Breast epithelium (tissue), 4 donors: ENCODE results near the gene NIPAL3. TPM values are rescaled to one million over a fixed set of nuclear protein-coding genes. Genes with fewer than 3 reads are reported as not detected.

Source experiments
- DNase-seq, 2 donors: peaks; one replicate each; pipeline ENCODE4 v3.0.0-alpha.2; 2019; ENCODE audit warnings: low spot score in 2 of 2
- H3K27ac ChIP-seq, 2 donors: fragments of 200-600 bp; sonication (generic) in 1 of 2; one replicate each; pipeline ENCODE4 v1.5.1; 2016 to 2019; ENCODE audit warnings: mild to moderate bottlenecking in 1 of 2
- H3K27me3 ChIP-seq, 2 donors: fragments of 200-600 bp; sonication (generic) in 1 of 2; one replicate each; pipeline versions ENCODE4 v1.5.1 to v1.6.0; 2017 to 2019; ENCODE audit warnings: control low read depth in 1 of 2, mild to moderate bottlenecking in 1 of 2
- H3K36me3 ChIP-seq: fragments of 200-600 bp; one replicate; pipeline ENCODE4 v1.5.1; 2019
- H3K4me1 ChIP-seq, 2 donors: fragments of 200-600 bp; sonication (generic); one replicate each; pipeline ENCODE4 v1.5.1; 2016 to 2019; ENCODE audit warnings: control low read depth in 1 of 2
- H3K4me3 ChIP-seq, 3 donors: fragments of 200-600 bp; sonication (generic); 1 replicate in 2 of 3; 2 replicates in 1 of 3; pipeline ENCODE4 v1.5.1; 2016 to 2019; ENCODE audit warnings: mild to moderate bottlenecking in 3 of 3, moderate library complexity in 2 of 3
- H3K9me3 ChIP-seq, 2 donors: fragments of 200-600 bp; sonication (generic) in 1 of 2; one replicate each; pipeline ENCODE4 v1.5.1; 2016 to 2019; ENCODE audit warnings: control low read depth in 1 of 2
- CTCF ChIP-seq, 3 donors: fragments of 450-650 bp; IDR thresholded peaks; one replicate each; pipeline ENCODE4 v1.5.1; 2016 to 2017; ENCODE audit warnings: antibody characterized with exemption in 3 of 3, mild to moderate bottlenecking in 3 of 3, moderate library complexity in 3 of 3
- POLR2A ChIP-seq: fragments of 450-650 bp; IDR thresholded peaks from one replicate; pipeline ENCODE4 v1.6.1; 2016; ENCODE audit warnings: antibody characterized with exemption, mild to moderate bottlenecking, moderate library complexity
- POLR2AphosphoS5 ChIP-seq, 3 donors: sonication (generic); formaldehyde crosslinking; IDR thresholded peaks; one replicate each; pipeline ENCODE4 v1.6.1; 2017; ENCODE audit warnings: antibody characterized with exemption in 3 of 3
- intact Hi-C: fragments of 100-400 bp; cut with DNase I; formaldehyde crosslinking; loops from one replicate; pipeline ENCODE4 v1.15.1; 2023; ENCODE audit warnings: low total_unique reads
- total RNA-seq, 3 donors: library from RNA; depleted of rRNA; stranded (reverse); fragments of >200 nt; gene quantifications; one replicate each; pipeline ENCODE4 v1.1.0, GENCODE V29; 2016

NIPAL3 gene
- total RNA-seq, 3 donors from 2014 or later = 13.4 to 67.6 (median 28.5) TPM

- H3K9me3 ChIP-seq = no peaks in the 10 kb centered on the region
- no peak overlapping the region for H3K27ac ChIP-seq
- intact Hi-C loops = no loop called here
- H3K4me1 ChIP-seq = no peaks in the 10 kb centered on the region
- H3K27me3 ChIP-seq = no peaks in the 10 kb centered on the region
- TF ChIP-seq CTCF (IDR thresholded peaks at IDR 0.05) = no peak
- no peak for TF ChIP-seq POLR2A
- TF ChIP-seq POLR2AphosphoS5 (IDR thresholded peaks at IDR 0.05) = no peak
- DNase-seq = no peak
- no peaks in the 10 kb centered on the region for H3K36me3 ChIP-seq
- no peak overlapping the region for H3K4me3 ChIP-seq
Observed at GRCh38 chr1:24393892-24394291, 21.7 kb upstream of the NIPAL3 start.

GRCh38 chr1:24400065-24400464, 15.5 kb upstream of the NIPAL3 start:
- TF ChIP-seq CTCF (IDR thresholded peaks at IDR 0.05) (no peak), POLR2A (no peak), POLR2AphosphoS5 (IDR thresholded peaks at IDR 0.05) (no peak)
- no peaks in the 10 kb centered on the region for H3K9me3 ChIP-seq
- no peaks in the 10 kb centered on the region for H3K36me3 ChIP-seq
- no peak overlapping the region for H3K4me3 ChIP-seq
- no peak overlapping the region for H3K27ac ChIP-seq
- intact Hi-C loops = loop anchor here (5.0 kb wide), 1 partner anchor 1362 kb away; no protein-coding TSS in a partner anchor
- H3K4me1 ChIP-seq = no peaks in the 10 kb centered on the region
- no peaks in the 10 kb centered on the region for H3K27me3 ChIP-seq
- no peak for DNase-seq

- H3K4me3 ChIP-seq = no peak overlapping the region
- H3K4me1 ChIP-seq = no peaks in the 10 kb centered on the region
- no peaks in the 10 kb centered on the region for H3K27me3 ChIP-seq
- H3K27ac ChIP-seq = no peak overlapping the region
- intact Hi-C loops = loop anchor here (5.0 kb wide), 1 partner anchor 1358 kb away; no protein-coding TSS in a partner anchor
- no peak for DNase-seq
- no peaks in the 10 kb centered on the region for H3K9me3 ChIP-seq
- no peaks in the 10 kb centered on the region for H3K36me3 ChIP-seq
- TF ChIP-seq CTCF (IDR thresholded peaks at IDR 0.05) (no peak), POLR2AphosphoS5 (IDR thresholded peaks at IDR 0.05) (no peak), POLR2A (no peak)
Observed at GRCh38 chr1:24403806-24404205, 11.8 kb upstream of the NIPAL3 start.

GRCh38 chr1:24406788-24407187, 8.8 kb upstream of the NIPAL3 start:
- intact Hi-C loops = no loop called here
- no peak overlapping the region for H3K4me3 ChIP-seq
- no peak for DNase-seq
- no peaks in the 10 kb centered on the region for H3K27me3 ChIP-seq
- H3K36me3 ChIP-seq = no peaks in the 10 kb centered on the region
- H3K9me3 ChIP-seq = no peaks in the 10 kb centered on the region
- TF ChIP-seq POLR2AphosphoS5 (IDR thresholded peaks at IDR 0.05) (no peak), POLR2A (no peak), CTCF (IDR thresholded peaks at IDR 0.05) (no peak)
- H3K27ac ChIP-seq = no peak overlapping the region
- H3K4me1 ChIP-seq = no peaks in the 10 kb centered on the region

- intact Hi-C loops = no loop called here
- H3K4me3 ChIP-seq = no peak overlapping the region
- H3K36me3 ChIP-seq = no peaks in the 10 kb centered on the region
- H3K27me3 ChIP-seq = no peaks in the 10 kb centered on the region
- TF ChIP-seq CTCF (IDR thresholded peaks at IDR 0.05) (no peak), POLR2A (no peak), POLR2AphosphoS5 (IDR thresholded peaks at IDR 0.05) (no peak)
- no peak for DNase-seq
- no peaks in the 10 kb centered on the region for H3K9me3 ChIP-seq
- H3K27ac ChIP-seq = no peak overlapping the region
- no peaks in the 10 kb centered on the region for H3K4me1 ChIP-seq
Observed at GRCh38 chr1:24409535-24409934, 6.1 kb upstream of the NIPAL3 start.
